Measurements from ENCODE around the gene BBX.

The BBX gene

DNA sequence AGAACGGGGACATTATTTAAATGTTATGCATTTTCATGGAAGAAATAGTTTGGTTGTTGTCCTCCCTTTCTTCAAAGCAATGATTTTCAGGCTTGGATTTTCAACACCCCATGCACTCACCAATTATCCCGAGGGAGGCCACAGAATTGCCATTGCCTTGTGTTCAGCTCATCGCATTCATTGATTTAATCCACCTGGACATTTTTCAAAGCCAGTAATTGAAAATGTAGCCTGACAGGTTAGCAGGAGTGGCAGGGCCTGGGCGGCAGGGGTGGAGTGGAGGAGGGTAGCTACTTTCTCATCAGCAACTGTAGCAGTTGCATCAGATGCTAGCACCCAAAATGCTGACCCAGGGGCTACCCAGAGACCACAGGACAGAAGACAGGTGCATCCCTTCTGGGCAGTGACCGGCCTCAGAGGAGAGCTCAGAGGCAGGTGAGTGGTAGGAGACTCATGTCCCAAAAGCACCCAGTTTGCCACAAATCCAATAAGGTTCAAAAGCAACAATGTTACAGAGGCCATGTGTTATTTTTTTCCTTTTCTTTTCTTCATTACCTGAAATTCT, 325.7 kb downstream of the BBX start:
- no peak overlapping the region for H3K27ac ChIP-seq
- POLR2A ChIA-PET (ENCODE audit: low non-redundant PET) = no interaction called here
- DNase-seq (ENCODE audit: low spot score) = no peak
- TF ChIP-seq CTCF (conservative IDR thresholded peaks at IDR 0.05; ENCODE audit: low read depth) = no peak
- CTCF ChIA-PET = no interaction called here

GRCh38 chr3:107850681-107851080, 327.9 kb downstream of the BBX start:
- DNase-seq (ENCODE audit: low spot score) = no peak
- POLR2A ChIA-PET (ENCODE audit: low non-redundant PET) = no interaction called here
- H3K27ac ChIP-seq = no peak overlapping the region
- CTCF ChIA-PET = interaction anchor here (0.8 kb wide), 1 partner anchor 431 kb away, joined by 10 read pairs; no protein-coding TSS in a partner anchor
- no peak for TF ChIP-seq CTCF (conservative IDR thresholded peaks at IDR 0.05; ENCODE audit: low read depth)

DNA sequence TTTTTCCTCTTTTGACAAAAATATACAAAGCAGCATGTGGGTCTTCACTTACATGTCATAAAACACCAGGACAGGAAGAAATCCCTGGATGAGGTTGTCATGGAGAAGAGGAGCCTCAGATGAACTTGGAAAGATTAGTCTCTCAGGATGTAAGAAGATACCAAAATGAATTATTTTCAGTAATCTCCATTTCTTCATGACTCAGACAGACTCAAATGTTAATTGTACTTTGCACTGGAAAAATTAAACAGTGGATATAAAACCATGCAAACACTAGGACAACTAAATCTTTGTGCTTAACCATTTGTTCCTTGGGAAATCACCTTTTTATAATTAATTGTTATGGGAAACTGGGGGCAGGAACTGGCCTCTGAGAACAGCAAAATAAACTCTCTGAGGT, 331.1 kb downstream of the BBX start:
- POLR2A ChIA-PET (ENCODE audit: low non-redundant PET) = no interaction called here
- no peak for TF ChIP-seq CTCF (conservative IDR thresholded peaks at IDR 0.05; ENCODE audit: low read depth)
- CTCF ChIA-PET = no interaction called here
- no peak overlapping the region for H3K27ac ChIP-seq
- DNase-seq (ENCODE audit: low spot score) = no peak

GRCh38 chr3:107854733-107855132, 332.0 kb downstream of the BBX start:
- TF ChIP-seq CTCF (conservative IDR thresholded peaks at IDR 0.05; ENCODE audit: low read depth) = no peak
- H3K27ac ChIP-seq = no peak overlapping the region
- DNase-seq (ENCODE audit: low spot score) = no peak
- ChIA-PET CTCF (interaction anchor here (0.5 kb wide), 1 partner anchor 333 kb away, joined by 4 read pairs; no protein-coding TSS in a partner anchor), POLR2A (ENCODE audit: low non-redundant PET) (no interaction called here)

DNA sequence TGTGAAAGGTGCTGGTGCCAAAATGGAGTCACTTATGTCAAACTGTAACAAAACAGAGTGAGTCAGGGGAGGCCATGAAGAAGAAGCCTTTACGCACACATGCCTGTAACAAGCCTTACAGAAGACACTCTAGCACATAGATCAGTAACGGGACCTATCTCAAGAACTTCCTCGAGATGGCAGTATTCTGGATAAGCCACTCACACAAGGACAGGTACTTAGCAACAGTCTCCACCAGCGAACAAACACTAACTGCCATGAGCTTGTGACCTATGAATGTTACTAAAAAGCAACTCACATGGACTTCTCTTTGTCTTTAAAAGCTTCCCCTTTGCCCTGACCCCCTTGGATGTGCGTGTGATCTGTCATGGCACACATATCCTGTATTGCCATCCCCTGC, 332.9 kb downstream of the BBX start:
- DNase-seq (ENCODE audit: low spot score) = no peak
- no peak overlapping the region for H3K27ac ChIP-seq
- no peak for TF ChIP-seq CTCF (conservative IDR thresholded peaks at IDR 0.05; ENCODE audit: low read depth)
- CTCF ChIA-PET = no interaction called here
- POLR2A ChIA-PET (ENCODE audit: low non-redundant PET) = no interaction called here

- POLR2A ChIA-PET (ENCODE audit: low non-redundant PET) = no interaction called here
- no peak for DNase-seq (ENCODE audit: low spot score)
- H3K27ac ChIP-seq = no peak overlapping the region
- TF ChIP-seq CTCF (conservative IDR thresholded peaks at IDR 0.05; ENCODE audit: low read depth) = no peak
- CTCF ChIA-PET = no interaction called here
Observed at GRCh38 chr3:107857854-107858253, 335.1 kb downstream of the BBX start.

All from RWPE1 (cell line).